GM19328 (cell line): Measurements from ENCODE around the gene ERCC6L.

Experiments
- ATAC-seq: cut with Tn5 transposase; IDR thresholded peaks from one replicate; pipeline ENCODE4 v1.9.1; 2021; ENCODE audit warnings: mild to moderate bottlenecking, moderate library complexity; ENCODE audit not compliant: unreplicated experiment

ERCC6L gene

DNA sequence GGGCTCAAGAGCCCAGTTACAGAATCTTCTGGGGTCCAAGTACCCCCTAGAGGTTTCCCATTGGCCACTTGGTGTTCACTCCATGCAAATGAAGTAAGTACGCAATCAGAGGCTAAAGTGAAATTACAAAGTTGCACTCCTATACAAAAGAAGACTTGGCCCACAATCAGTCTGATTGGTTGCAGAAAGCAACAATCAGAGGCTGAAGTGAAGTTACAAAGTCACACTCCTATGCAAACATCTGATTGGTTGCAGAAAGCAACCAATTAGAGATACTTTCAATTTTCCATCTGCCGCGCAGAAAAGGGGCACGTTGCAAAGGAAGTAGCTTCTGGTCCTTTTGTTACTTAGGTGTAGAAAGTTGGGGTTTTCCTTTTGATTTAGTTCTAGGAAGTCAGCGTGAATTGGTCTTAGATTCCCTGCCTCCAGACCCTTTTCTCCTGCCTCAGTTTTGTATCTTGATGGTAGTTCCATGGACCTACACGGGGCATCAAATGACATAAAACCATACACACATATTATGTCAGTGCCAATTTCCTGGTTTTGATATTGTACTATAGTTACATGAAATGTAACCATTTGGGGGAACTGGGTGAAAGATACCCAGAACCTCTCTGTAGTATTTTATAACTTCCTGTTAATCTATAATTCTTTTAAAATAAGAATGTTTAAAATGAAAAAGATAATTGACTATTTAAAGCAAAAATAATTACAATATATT is 69.7 kb downstream of the ERCC6L start:
- no peak for ATAC-seq

DNA sequence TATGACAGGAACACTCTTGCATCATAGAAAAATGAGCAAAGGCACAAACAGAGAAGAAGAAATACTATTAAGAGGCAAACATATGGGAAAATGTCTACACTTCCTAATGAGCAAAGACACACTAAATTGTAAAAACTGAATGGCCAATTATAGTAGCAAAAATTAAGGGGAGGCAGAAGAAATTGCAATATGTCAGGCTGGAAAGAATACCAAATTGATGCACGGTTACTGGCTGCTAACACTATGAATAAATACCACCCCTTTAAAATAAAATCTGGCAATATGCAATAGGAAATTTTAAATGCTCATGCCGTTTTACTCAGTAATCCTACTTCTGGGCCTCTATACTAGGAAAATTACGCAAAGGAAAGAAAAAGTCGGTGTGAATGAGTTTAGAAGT is 73.3 kb downstream of the ERCC6L start:
- no peak for ATAC-seq

DNA sequence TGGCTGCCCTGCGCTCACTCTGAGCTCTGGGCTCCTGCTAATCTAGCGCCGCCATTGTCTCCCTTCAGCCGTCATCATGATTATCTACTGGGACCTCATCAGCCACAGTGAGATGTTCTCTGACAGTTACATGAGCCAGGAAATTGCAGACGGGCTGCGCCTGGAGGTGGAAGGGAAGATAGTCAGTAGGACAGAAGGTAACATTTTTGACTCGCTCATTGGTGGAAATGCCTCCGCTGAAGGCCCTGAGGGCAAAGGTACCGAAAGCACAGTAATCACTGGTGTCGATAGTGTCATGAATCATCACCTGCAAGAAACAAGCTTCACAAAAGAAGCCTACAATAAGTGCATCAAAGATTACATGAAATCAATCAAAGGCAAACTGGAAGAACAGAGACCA is 79.1 kb downstream of the ERCC6L start:
- no peak for ATAC-seq

DNA sequence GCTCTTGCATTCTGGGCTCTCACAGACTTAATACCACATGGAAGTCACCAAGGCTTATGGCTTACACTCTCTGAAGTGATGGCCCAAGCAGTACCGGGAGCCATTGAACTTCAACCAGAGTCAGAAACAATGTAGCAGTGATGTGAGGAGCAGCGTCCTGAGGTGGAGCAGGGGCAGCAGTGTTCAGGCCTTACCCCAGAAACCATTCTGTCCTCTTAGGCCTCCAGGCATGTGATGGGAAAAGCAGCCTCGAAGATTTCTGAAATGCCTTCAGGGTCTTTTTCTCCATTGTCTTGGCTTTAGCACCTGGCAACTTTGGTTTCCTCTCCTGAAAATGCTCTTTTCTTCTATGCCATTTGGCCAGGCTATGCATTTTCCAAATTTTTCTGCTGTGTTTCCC is 80.1 kb downstream of the ERCC6L start:
- ATAC-seq: no peak
